ENCODE results near the gene CDK6.

Gene CDK6

GRCh38 chr7:92639213-92639896, 197.0 kb downstream of the CDK6 start:
- H3K4me3 ChIP-seq (ENCODE audit: low read depth, low read length, poor library complexity, severe bottlenecking) = no peak overlapping the region
- H3K4me1 ChIP-seq (ENCODE audit: insufficient read depth, low read length, severe bottlenecking) = peaks cover 7% of the 10 kb centered on the region
- H3K9ac ChIP-seq (ENCODE audit: low read length) = no peak overlapping the region
- no peaks in the 10 kb centered on the region for H3K9me2 ChIP-seq (ENCODE audit: low read depth, low read length)
- H3K79me2 ChIP-seq (ENCODE audit: insufficient read depth, low read length) = no peaks in the 10 kb centered on the region
- H3F3A ChIP-seq (ENCODE audit: insufficient read depth, low read length) = no peaks in the 10 kb centered on the region
- H2AFZ ChIP-seq (ENCODE audit: low read length) = no peak overlapping the region
- H3K9me3 ChIP-seq (ENCODE audit: low read length) = no peaks in the 10 kb centered on the region
- TF ChIP-seq EZH2 (IDR thresholded peaks at IDR 0.05; ENCODE audit: borderline replicate concordance, low read length) = no peak
- TF ChIP-seq CTCF (IDR thresholded peaks at IDR 0.05; ENCODE audit: low read length) = no peak
- no peak overlapping the region for H3K4me2 ChIP-seq (ENCODE audit: low read length)
- no peaks in the 10 kb centered on the region for H3K36me3 ChIP-seq (ENCODE audit: insufficient read depth, low read length)
- no peak overlapping the region for H3K27ac ChIP-seq (ENCODE audit: low read depth, low read length, poor library complexity, severe bottlenecking)
- H4K20me1 ChIP-seq (ENCODE audit: insufficient read depth, low read length) = no peaks in the 10 kb centered on the region
- no peaks in the 10 kb centered on the region for H3K27me3 ChIP-seq (ENCODE audit: insufficient read depth, low read length)

- Histone ChIP-seq H3K4me2 (ENCODE audit: low read length) (no peak overlapping the region), H2AFZ (ENCODE audit: low read length) (no peak overlapping the region), H3K27ac (ENCODE audit: low read depth, low read length, poor library complexity, severe bottlenecking) (no peak overlapping the region), H3K79me2 (ENCODE audit: insufficient read depth, low read length) (no peaks in the 10 kb centered on the region), H4K20me1 (ENCODE audit: insufficient read depth, low read length) (no peaks in the 10 kb centered on the region), H3K9me3 (ENCODE audit: low read length) (no peaks in the 10 kb centered on the region), H3K27me3 (ENCODE audit: insufficient read depth, low read length) (no peaks in the 10 kb centered on the region), H3K4me3 (ENCODE audit: low read depth, low read length, poor library complexity, severe bottlenecking) (no peak overlapping the region), H3K36me3 (ENCODE audit: insufficient read depth, low read length) (no peaks in the 10 kb centered on the region), H3K9me2 (ENCODE audit: low read depth, low read length) (no peaks in the 10 kb centered on the region), H3F3A (ENCODE audit: insufficient read depth, low read length) (no peaks in the 10 kb centered on the region), H3K9ac (ENCODE audit: low read length) (no peak overlapping the region), H3K4me1 (ENCODE audit: insufficient read depth, low read length, severe bottlenecking) (peaks cover 7% of the 10 kb centered on the region)
- no peak for TF ChIP-seq CTCF (IDR thresholded peaks at IDR 0.05; ENCODE audit: low read length)
- no peak for TF ChIP-seq EZH2 (IDR thresholded peaks at IDR 0.05; ENCODE audit: borderline replicate concordance, low read length)
Observed at GRCh38 chr7:92636018-92636560, 200.3 kb downstream of the CDK6 start.

GRCh38 chr7:92635538-92635937, 200.8 kb downstream of the CDK6 start:
- no peaks in the 10 kb centered on the region for H4K20me1 ChIP-seq (ENCODE audit: insufficient read depth, low read length)
- H3K4me1 ChIP-seq (ENCODE audit: insufficient read depth, low read length, severe bottlenecking) = peaks cover 7% of the 10 kb centered on the region
- no peaks in the 10 kb centered on the region for H3K27me3 ChIP-seq (ENCODE audit: insufficient read depth, low read length)
- H3F3A ChIP-seq (ENCODE audit: insufficient read depth, low read length) = no peaks in the 10 kb centered on the region
- H3K4me3 ChIP-seq (ENCODE audit: low read depth, low read length, poor library complexity, severe bottlenecking) = no peak overlapping the region
- H3K79me2 ChIP-seq (ENCODE audit: insufficient read depth, low read length) = no peaks in the 10 kb centered on the region
- H3K27ac ChIP-seq (ENCODE audit: low read depth, low read length, poor library complexity, severe bottlenecking) = no peak overlapping the region
- no peak overlapping the region for H3K4me2 ChIP-seq (ENCODE audit: low read length)
- no peaks in the 10 kb centered on the region for H3K9me2 ChIP-seq (ENCODE audit: low read depth, low read length)
- no peaks in the 10 kb centered on the region for H3K36me3 ChIP-seq (ENCODE audit: insufficient read depth, low read length)
- no peaks in the 10 kb centered on the region for H3K9me3 ChIP-seq (ENCODE audit: low read length)
- no peak overlapping the region for H3K9ac ChIP-seq (ENCODE audit: low read length)
- no peak overlapping the region for H2AFZ ChIP-seq (ENCODE audit: low read length)
- TF ChIP-seq CTCF (IDR thresholded peaks at IDR 0.05; ENCODE audit: low read length) (no peak), EZH2 (IDR thresholded peaks at IDR 0.05; ENCODE audit: borderline replicate concordance, low read length) (no peak)

Measured in OCI-LY1 (cell line).